ELF-1 (cell line): ENCODE measurements around the gene ITGA11.

Experiments
- DNase-seq: peaks from one replicate; pipeline ENCODE4 v3.0.0-alpha.2; 2016; ENCODE audit warnings: low read depth, low spot score

Gene ITGA11

DNA sequence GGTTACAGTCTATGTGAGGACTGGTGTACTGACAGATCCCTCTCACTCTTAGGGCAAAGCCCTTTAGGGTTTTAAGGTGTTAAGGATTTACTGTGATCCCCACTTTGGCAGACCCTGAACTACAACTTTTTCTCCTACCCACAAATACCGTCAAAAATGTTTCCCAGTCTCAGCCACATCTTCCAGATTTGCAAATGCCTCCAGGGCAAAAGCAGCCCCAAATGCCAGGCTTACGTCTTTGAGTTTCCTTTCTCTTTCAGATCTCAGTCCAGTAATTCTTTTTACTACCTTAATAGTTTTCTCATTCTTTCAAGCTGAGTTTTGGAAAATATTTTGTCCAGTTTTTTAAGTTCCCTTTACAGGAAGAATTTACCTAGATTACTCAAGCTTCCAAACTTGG is 13.4 kb upstream of the ITGA11 start:
- DNase-seq: no peak

DNA sequence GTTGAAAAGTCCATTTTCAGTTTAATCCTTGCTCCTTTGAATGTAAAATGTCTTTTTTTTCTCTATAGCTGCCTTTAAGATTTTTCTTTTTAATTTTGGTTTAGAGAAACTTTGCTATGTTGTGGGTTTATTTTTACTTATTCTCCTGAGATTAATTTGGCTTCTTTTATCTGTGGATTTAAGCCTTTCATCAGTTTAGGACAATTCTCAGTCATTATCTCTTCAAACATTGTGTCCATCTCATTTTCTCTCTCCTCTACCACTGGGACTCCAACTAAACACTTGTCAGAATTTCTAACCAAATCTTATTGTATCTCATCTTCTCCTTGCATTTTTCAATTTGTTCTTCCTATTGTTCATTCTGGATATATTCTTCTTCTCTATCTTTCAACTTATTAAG is 12.4 kb upstream of the ITGA11 start:
- DNase-seq: no peak

DNA sequence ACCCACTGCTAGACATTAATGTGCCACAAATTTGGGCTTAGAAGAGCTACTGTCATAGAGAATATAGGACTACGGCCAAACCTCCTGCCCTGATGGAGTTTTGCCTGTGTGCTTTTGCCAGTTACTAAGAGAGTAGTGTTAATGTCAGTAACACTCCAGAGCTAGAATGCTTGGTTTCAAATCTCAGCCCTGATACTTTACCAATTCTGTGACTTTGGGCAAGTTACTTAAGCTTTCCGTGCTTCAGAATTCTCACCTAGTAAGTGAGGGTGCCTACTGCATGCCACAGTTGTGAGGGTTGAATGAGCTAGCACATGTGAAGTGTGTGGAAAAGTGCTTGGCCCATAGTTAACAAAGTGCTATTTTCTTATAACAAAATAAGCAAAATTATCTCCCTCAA is 10.9 kb upstream of the ITGA11 start:
- no peak for DNase-seq

DNA sequence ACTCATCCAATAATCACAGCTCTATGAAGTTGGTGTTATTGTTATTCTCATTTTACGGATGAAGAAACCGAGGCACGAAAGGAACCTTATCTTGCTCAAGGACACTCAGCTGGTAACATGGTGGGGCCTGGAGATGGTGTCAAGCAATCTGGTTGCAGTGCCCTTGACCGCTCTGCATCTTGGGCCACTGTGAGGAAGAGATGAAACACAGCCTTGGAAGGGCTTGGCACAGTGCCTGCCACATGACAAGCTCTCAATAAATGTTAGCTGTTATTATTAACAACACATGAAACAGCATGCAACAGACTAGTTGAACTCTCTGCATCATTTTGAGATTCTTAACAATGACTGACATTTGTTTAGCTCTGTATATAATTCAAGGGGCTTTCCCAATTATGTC is 10.1 kb upstream of the ITGA11 start:
- no peak for DNase-seq

DNA sequence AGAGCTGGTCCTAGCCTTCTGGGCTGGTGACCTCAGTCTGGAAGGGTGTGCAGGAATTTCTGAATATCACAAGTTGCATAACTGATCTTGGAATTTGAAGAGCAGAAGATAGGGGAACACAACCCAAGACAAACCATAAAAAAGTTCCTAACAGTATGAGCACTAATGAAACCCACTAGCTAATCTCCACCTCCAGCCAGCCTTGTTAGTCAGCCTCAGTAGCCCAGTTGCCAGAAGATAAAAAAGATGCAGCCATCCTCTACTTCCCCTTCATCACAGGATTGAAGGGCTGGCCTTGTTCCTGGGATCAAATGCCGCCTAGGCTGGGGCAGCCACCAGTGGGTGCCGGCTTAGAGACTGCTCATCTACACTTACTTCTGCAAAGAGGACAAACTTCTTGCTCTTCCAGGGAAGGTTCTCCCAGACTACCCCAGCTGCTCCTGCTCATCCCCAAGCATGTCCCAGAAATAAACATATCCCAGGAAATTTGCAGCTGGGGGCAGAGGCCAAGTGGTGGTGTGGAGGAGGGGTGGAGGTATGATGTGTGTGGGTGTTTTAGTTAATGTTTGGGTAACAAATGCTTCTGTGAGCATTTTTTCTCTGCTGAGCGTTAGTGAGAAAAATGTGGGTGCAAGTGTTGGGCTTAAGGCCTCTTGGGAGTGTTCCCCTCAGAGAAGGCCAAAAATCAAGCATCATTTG is 9.2 kb upstream of the ITGA11 start:
- no peak for DNase-seq

DNA sequence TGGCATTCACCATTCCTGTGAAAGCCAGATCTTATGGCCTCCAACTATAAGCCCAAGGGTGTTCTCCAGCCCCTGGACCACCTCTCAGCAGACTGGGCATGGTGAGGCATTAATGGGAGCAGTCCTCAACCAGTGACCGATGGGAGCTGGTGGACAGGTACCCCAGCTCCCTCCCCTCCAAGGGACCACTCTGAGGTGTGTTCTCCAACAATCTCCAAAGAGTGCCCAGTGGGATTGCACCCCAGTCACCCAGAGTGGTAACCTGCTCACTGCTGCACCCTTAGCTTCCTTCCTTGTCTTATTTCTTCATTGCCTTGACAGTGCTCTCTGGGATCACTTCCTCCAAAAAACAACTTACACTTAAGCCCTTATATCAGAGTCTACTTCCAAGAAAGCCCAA is 8.2 kb upstream of the ITGA11 start:
- no peak for DNase-seq

DNA sequence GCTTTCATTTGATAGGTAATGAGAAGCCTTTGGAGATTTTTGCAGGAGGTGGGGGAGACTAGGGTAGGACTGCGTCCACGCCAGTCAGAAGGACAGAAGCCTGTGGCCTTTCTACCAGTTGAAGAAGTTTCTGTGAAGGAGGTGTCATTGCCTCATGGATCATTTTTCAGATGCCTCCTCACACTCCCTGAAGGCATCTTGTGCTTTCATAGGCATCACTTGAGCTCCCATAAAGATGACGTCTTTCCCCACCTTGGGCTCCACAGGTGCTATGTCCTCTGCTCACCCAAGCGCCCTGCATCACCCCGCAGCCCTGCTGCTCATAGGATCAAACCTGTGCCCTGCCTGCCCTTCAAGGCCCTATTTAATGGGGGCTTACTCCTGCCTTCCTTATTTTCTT is 7.5 kb upstream of the ITGA11 start:
- DNase-seq: no peak

DNA sequence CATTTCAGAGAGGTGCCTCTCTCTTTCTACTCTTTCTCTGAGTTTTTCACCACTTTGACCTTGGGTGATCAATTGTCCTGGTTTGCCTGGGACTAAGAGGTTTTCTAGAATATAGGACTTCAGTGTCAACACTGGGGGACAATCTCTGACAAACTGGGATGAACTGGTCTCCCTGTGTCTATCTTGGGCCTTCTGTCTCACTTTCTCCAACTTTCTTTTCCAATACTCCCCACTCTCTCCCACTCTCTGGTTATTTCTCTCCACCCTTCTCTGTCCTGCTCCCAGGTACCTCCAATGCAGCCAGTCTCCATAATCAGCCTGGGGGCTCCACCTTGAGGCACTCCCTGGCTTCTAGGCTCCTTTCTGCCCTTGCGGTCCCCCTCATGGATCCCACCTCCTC is 4.7 kb upstream of the ITGA11 start:
- DNase-seq: no peak

DNA sequence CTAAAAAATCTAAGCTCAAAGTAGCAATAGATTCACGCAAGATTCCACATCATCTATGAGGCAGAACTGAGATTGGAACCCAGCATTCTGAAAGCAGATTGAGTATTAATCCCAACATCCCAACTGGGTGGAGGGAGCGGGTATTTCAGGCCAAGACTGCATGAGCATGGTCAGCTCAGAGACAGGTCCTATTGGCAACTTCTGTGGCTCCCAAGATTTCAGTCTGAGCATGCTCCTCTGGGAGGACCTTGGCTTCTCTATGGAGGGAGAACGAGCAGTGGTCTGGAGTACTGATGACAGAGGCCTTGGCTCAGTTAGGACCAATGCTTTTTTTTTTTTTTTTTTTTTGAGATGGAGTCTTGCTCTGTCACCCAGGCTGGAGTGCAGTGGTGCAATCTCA is 4.0 kb upstream of the ITGA11 start:
- DNase-seq: no peak

DNA sequence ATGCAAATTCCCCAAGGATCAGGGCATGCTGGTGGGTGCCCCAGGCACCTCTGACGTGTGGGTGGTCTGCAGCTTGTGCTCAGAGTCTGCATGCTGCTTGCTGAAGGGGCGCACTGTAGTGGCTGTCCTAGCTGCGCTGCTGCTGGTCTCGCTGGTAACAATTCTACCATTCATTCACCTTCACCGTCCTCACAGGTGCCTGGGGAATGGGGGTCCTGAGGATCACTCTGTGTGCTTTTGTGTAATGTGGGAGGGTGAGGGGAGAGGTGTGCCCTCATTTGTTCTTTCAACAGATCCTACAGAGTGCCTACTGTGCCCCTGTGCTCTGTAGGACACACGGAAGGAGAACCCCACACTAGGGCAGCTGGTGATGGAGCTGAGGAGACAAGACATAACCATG is 2.1 kb upstream of the ITGA11 start:
- DNase-seq: peak; percentile 48

DNA sequence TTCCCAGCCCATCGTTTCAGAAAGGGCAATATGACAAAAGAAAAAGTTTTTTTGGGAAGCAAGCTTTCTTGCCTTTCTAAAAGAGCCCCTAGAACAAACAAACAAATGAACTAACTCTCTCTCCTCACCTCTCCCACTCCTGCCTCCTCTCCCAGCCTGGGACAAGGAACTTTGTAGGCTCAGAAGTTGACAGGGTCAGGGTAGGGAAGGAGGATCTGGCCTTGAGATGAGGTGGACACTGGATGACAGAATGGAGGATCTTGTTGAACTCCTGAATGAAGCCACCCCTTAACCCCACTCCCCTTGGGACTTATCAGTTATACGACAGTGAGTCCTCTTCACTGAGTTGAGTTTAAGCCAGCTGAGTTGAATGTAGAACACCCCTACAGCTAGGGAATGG is 1.6 kb upstream of the ITGA11 start:
- no peak for DNase-seq

DNA sequence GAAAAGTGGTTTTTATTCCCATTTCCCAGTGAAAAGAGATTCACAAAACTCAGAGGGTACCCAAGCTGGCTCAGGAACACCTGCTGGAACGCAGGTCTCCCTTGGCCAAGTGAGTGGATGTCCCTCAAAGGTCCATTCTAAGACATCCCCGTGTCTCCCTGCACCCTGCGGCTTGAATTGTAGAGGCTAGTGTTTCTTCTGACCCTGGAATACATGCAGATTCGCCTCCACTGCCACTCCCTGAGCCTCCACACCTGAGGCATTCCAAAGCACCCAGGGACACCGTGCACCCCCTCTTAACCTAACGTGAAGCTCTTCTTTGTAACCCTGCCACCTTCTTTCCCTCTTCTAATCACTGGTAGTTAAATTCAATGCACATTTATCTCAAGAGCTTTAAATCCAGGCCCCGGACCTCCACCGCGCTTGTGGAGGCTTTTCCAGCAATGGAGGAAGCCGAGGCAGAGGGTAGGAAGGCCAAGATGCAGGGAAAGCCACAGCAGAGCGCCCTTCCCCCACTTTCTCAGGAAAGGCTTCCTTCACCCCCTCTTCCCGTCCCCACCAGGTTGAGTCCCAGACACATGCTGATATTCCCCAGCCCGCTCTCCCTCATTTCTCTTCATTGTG is 590 bp upstream of the ITGA11 start:
- DNase-seq: no peak

DNA sequence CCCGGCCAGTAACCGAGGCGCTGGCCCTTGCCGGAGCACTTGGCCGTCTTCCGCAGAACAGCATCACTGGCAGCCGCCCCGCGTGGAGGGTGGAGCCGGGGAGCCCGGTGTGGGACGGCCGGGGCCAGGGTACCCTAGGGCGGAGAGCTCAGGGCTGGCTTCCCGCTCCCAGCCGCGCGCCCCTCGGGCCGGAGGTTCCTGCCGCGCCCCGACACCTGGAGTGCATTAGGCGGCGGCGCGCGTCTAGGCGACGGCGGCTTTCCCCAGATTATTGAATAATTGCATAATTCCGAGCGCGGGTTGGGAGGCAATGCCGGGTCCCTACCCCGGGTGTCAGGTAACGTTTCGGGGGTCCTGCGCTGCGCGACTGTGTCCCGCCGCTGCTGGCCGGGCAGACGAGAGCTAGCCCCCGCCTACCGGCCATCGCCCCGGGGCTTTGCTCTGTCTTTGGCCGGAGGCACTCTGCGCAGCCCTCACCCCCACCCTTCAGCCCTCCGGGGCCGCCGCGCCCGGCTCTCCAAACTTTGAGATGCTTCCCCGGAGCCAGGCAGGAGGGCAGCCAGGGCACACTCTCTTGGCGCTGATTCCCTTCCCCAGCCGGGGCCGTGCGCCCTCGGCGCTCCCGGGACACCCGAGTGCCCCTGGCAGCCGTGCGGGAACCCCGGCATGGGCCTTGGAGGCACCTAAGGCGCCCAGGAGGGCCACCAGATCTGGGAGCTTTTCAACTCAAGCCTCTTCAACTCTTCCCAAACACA is 749 bp downstream of the ITGA11 start:
- peak; percentile 29 for DNase-seq

DNA sequence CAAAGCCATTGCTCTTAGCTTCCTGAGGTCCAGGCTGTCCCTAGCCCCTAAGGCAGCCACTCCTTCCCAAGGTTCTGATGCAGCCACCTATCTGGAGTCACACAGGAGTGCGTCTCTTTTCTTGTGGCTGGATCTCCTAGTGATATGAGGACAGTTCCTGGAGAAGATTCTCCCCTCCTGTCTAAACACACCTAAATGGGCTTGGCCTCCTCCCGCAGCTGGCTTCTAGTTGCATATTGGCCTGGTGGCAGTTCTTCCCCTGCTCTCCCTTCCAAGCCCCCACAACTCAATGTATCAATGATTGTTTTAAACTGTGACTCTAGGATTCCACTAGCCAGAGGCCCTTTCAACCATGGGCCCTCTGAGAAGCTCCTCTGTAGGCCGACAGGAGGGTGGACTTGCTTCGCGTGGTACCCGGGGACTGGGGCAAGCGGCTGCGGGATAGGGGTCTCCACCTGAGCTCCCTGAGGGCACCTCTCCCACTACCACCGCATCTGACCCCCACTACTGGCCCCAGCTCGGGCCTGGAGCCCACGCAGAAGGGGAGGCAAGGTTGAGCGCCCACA is 1.4 kb downstream of the ITGA11 start:
- DNase-seq: peak; percentile 39

DNA sequence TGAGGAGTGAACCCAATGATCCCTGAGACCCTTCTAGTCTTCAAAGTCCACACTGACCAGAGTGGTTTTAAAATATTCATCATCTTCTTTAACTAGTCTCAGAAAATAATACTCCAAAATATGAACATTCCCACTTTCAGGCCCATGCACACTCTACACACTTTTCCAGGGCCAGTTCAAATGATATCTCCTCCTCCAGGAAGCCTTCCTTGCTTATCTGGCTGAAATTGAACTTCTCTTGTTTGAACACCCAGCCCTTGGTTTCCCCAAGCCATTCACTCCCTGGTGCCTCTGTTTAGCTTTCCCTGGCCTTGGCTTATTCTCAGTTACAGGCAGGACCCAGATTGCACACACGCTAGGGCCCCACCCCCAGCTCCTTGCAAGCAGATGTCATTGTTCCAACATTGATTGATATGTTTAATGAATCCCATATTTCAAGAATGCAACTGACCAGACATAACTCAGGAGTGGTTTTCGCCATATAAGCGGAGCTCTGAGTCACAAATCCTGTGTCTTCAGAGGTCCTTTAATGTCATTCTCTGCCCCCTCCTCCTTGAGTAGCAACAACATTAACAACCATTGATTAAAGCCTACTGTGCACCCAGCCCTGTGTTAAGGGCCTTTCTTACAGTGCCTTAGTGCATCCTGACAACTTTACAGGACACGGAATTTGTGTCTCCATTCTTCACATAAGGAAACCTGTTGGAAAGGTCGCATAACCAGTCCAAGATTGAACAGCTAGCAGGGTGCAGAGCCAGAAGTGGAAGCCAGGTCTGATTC is 2.1 kb downstream of the ITGA11 start:
- DNase-seq: no peak

DNA sequence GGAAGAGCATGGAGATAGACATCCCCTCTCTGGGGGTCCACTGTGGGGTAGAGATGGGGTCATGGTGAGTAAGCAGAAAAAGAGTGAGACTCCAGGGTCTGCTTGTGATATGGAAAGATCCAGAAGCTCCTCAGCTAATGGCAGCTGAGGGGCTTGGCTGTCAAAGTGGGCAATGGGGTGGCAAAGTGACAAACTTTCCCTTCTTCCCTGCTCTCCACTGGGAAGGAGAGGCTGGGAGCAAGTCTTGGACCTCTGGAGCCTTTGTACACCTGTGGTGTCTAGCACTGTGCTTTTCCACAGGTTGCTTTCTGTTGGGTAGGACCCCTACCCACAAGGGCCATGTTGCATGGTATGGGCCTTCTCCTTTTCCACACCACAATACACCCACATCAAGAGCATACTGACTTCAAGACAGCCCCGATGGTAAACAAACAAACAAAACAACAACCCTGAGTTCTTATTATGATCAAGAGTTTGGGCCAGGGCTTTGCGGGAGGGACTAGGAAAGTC is 3.5 kb downstream of the ITGA11 start:
- no peak for DNase-seq

DNA sequence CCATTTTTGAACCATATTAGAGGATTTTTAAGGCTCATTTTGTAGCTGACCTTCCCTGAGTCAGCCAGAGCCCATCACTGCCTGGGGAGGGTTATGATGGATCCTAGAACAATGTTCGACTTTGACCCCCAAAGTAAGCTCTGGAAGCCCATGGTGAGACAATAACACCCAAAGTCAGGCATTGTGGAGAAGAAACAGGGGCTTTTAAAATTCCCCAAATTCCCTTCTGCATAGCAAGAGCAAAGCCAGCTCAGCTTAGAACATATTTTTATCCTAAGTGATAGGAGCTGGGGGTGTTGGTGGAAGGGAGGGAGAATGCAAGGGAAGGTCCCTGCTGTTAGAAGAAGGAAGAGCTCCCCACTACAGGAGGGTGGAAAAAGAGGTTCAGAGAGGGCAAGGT is 4.0 kb downstream of the ITGA11 start:
- DNase-seq: no peak

DNA sequence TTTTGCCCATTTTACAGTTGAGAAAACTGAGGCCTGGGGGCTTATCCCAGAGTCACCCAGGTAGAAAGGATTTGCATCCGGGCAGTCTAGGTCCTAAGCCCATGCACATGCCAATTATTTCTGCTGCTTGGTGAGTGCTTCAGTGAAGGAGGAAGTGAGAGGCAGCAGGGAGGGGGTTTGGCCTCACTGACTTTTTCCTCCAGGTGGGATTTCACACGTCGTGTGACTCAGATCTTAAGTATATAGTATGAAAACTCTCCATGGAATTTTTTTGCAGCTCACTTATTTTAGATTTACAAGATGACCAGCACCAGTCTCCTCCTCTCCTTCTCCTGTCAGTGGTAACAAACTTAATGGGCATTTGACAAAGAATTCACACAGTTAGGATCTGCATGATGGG is 4.6 kb downstream of the ITGA11 start:
- no peak for DNase-seq

DNA sequence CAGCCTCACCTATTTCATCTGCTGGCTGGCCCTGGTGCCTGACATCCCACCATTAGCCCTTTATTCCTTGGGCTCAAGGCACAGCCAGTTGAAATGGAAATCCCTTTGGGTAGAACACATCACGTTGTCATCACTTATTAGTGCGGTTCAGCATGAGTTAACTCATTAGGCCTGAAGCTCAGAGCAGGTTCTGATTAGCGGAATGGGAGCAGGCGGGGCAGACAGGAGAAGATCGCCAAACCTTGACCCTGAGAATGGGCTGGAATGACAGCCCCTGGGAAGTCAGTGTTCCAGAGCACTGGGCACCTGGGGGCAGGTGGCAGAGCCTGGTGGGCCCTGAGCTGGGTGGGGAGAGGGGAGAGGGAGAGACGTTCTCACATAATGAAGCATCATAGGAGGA is 5.8 kb downstream of the ITGA11 start:
- DNase-seq: no peak

DNA sequence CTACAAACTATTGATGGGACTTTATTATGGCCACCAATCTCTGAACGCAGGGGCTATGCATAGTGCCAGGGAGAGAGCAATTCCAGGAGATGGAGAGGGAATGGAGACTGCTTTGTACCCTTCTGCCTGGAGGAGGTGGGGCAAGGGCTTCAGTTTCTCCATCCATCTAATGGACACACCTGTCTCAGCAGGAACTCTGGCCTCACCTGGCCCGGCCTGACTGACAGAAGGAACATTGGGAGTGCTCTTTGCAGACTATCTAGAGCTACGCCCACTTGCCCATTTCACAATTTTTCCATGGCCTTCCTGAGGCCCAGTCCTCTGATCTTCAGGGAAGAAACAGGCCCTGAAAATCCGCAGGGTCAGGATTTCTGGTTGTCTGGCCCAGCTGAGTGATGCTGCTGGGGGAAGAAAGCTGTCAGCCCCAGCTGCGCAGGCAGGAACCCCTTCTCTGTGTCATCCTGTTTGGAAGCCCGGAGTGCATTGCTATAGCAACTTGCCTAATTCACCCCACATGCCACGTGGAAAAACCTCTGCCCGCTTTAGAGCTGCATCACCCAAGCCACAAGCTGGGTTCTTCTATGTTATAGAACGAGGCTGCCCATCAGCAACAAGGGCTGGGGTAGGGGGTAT is 6.4 kb downstream of the ITGA11 start:
- DNase-seq: no peak

DNA sequence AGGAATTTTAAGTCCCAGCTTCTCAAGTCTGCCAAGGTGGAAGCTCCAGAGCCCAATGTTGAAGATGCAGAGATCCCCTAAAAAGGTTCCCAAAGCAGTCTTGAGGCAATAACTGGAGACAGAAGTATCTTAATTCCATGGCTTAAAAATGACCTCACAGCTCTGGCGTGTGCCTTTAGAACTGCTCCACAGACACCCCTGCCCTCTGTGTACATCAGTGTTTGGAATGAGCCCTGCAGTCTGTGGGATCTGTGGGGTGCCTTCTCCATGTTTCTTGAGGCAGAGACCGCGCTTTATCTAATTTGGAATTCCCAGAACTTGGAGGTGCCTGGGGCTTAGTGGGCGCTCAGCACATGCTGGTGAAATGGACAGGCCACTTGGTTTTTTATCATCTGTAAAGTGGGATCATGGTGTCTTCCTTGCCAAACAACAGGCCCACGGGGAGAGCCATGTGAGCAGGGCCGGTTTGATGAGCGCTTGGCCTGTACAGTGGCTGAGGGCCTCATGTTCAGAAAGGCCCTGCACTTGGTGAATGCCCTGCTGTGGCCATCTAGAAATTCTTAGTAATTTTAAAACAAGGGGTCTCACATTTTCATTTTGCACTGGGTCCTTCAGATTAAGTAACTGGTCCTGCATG is 7.1 kb downstream of the ITGA11 start:
- DNase-seq: peak; percentile 25
